ENCODE data around the gene PTPRG.

PTPRG gene

GRCh38 chr3:61933798-61934504, 372.6 kb downstream of the PTPRG start:
- DNase-seq (ENCODE audit: low read depth): no peak

GRCh38 chr3:61934505-61934871, 373.1 kb downstream of the PTPRG start:
- no peak for DNase-seq (ENCODE audit: low read depth)

- no peak for DNase-seq (ENCODE audit: low read depth)
Measured at GRCh38 chr3:61935814-61936213, 374.4 kb downstream of the PTPRG start.

- no peak for DNase-seq (ENCODE audit: low read depth)
Measured at GRCh38 chr3:61936344-61936937, 375.1 kb downstream of the PTPRG start.

DNA sequence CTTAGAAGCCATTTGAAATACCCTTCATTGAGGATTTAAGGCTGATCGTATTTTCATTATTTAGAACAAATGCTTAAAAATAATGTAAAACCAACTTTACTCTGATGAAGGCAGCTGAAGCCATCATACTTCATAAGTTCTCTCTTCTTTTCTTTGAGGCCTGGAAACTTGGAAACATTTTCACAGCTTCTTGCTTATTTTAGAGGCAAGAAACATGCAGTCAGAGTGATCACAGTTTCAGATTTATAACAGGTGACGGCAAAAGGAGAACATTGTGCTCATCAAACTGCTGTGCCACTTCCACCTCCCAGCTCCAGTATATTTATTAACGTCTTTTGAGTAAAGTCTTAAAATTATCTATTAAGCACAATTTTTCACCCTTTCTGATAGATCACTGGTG, 376.1 kb downstream of the PTPRG start:
- no peak for DNase-seq (ENCODE audit: low read depth)

GRCh38 chr3:61938878-61939549, 377.6 kb downstream of the PTPRG start:
- DNase-seq (ENCODE audit: low read depth): no peak

- no peak for DNase-seq (ENCODE audit: low read depth)
Measured at GRCh38 chr3:61940236-61940635, 378.9 kb downstream of the PTPRG start.

- DNase-seq (ENCODE audit: low read depth): no peak
Measured at GRCh38 chr3:61943975-61944374, 382.6 kb downstream of the PTPRG start.

- no peak for DNase-seq (ENCODE audit: low read depth)
Measured at GRCh38 chr3:61944726-61945125, 383.4 kb downstream of the PTPRG start.

GRCh38 chr3:61945657-61946056, 384.3 kb downstream of the PTPRG start:
- DNase-seq (ENCODE audit: low read depth): no peak

- no peak for DNase-seq (ENCODE audit: low read depth)
Measured at GRCh38 chr3:61946570-61947324, 385.4 kb downstream of the PTPRG start.

DNA sequence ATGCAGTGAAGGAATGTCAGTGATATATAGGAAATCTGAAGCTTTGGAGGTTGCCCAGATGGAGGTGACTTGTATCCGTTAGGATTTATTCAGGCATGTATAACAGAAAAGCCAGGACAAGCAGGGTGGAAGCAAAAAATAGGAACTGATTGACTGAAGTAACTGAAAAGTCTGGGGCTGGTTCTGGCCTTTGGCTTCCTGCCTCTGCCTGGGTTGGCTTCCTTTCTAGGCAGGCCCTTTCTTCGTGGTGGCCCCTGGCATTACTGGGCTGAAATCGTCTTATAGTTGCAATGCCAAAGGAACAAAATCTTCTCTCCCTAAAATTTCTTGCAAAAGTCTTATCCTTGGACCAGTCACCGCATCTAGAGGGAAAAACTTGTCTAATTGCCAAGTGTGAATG, 386.1 kb downstream of the PTPRG start:
- no peak for DNase-seq (ENCODE audit: low read depth)

- DNase-seq (ENCODE audit: low read depth): no peak
Measured at GRCh38 chr3:61948699-61949305, 387.4 kb downstream of the PTPRG start.

- DNase-seq (ENCODE audit: low read depth): no peak
Measured at GRCh38 chr3:61954097-61954540, 392.7 kb downstream of the PTPRG start.

DNA sequence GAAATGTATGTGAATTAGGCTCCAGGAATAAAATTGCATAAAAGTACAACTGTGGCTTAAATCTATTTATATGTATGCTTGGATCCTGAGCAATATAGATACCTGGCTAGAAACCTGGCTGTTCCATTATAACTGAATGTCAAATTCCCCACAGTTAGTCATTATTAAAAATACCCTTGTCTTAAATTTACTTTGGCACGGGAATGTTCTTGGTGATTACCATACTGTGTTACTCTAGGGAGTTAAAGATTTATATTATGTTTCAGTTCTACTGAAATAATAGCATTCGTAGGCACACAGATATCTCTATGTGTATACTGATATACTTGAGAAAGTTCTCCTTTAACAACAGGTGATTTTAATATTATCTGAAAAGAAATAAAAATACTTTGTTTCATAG, 394.1 kb downstream of the PTPRG start:
- DNase-seq (ENCODE audit: low read depth): no peak

DNA sequence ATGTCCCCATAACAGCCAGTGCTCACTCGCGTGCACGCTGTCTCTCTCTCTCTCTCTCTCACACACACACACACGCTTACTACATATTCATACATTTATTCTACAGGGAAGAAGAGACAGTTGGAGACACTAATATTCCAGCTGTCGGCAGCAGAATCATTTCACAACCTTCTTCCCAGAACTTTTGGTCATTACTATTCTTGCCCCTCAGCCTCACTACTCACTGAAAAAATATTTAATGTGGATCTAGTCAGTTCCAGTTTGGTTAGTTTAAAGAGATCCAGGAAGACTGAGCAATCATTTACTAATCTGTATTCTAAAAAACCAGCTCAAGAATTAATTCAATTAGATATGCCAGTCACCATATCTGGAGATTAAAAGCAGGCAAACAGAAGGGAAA, 394.9 kb downstream of the PTPRG start:
- DNase-seq (ENCODE audit: low read depth): no peak

DNA sequence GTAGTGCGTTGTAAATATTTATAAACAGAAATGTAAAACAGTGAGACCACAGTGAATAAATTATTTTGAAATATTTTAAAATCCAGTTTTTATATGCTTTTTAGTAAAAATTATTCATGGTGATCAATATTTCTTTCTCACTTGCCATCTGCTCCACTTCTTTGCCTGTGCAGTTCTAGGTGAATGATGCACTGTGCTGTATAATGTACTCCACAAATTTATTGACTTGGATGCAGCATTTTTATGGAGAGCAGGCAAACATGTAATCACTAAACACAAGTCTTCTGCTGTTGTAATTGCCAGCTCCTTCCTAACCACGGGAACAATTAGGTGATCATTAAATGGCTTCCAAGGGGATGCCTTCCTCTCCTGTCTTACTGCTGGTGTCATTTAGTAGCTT, 395.9 kb downstream of the PTPRG start:
- DNase-seq (ENCODE audit: low read depth): no peak

- DNase-seq (ENCODE audit: low read depth): no peak
Measured at GRCh38 chr3:61960976-61961375, 399.6 kb downstream of the PTPRG start.

DNA sequence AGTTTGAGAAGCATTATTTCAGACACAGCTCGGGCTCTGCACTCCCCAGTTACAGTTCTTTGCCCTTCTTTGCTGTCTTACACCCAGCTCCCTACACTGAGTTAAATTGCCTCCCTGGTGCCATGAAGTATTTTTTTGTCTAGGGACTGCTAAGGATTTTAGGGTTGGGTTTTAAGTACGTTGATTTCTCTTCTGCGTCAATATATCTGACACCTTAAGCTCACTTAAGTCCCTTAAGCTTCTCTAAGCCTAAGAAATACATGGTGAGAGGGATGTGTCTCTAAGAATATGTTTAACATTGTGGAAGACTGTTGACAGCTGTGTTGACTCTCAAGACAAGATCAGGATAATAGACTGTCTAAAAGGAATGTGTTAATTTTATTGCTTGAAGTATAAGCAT, 400.5 kb downstream of the PTPRG start:
- DNase-seq (ENCODE audit: low read depth): no peak

DNA sequence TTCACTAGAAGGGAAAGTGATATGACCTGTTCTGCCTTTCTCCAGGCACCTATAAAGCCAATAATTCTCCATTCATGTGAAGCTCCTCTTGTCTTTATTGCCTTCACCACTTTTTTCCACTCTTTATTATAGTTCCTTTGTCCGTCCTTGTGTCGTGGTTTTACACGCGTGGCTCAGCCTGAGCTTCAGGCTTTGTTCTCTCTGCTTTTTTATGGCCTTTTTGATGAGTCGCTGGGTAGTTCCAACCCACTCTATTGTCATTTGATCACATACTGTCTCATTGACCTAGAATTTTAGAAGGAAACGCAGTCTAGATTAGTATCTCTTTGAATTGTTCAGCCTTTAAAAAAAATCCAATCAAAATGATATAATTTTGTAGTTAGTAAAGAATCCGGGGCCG, 403.2 kb downstream of the PTPRG start:
- DNase-seq (ENCODE audit: low read depth): no peak

- DNase-seq (ENCODE audit: low read depth): no peak
Measured at GRCh38 chr3:61965770-61966131, 404.4 kb downstream of the PTPRG start.

GRCh38 chr3:61966200-61966599, 404.8 kb downstream of the PTPRG start:
- no peak for DNase-seq (ENCODE audit: low read depth)
